HG03558 (cell line): ENCODE results near the gene SF3B2.
"Not testable (repeated sequence)": the region's sequence is repeated elsewhere in the genome, so short reads cannot be mapped to it uniquely, and the experiment has no call there.

ENCODE experiments used
- ATAC-seq: cut with Tn5 transposase; IDR thresholded peaks from one replicate; pipeline ENCODE4 v1.9.1; 2021; ENCODE audit warnings: moderate number of reproducible peaks; ENCODE audit not compliant: unreplicated experiment; ENCODE audit errors: extremely low read depth

SF3B2 gene

DNA sequence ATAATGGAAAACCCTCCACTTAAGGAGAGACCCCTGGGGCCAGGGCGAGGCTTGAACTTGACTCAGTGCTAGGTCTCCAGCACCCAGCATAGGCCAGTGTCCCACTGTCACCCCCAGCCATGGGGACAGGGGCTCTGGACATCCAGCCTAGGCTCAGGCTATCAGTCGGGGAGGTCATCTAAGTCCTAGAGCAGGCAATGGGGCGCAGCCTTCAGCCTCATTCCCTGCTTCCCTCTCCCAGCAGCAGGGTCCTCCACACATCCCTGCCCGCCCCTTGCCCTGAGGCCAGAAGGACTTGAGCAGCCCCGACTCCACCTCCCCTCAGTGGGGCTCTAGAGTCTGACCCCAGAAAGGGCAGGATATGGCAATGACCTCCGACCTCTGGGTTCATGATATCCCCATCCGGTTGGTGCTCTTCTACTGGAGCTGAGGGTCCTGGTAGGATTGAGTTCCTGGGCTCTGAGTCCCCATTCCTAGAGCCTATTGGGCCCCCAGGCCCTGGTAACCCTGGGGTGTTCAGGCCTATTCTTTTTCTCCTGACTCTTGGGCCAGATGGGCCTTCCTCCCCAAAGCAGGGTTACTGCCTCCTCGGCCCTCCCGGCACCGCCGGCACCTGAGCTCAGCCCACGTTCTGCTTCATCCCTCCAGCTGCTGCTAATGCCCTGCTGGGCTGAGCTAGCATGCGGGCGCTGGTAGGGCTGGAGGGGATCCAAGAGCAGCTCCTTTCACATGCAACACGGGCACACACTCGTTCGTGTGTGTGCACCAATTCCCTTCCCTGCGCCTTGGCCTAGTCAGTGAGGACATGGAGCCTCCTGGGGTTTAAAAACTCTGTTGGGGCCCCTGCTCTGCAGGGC lies 36.0 kb upstream of the SF3B2 start:
- no peak for ATAC-seq

DNA sequence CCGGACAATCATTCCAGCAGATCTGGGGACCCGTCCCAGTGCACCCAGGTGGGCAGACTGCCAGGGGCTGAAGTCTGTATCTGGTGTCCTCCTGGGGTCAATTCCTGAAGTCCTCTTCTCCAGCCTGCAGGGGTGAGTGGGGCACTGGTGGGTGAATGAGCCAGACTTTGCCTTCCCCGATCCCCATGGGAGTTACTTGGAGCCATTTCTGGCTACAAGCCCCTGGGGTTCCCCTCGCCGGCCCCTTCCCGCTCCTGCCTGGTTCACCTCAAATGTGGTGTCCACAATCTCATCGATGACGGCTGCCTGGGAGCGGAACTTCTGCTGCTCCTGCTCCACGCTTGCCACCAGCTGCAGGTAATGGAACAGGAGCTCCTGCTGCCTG lies 35.4 kb upstream of the SF3B2 start:
- no peak for ATAC-seq

DNA sequence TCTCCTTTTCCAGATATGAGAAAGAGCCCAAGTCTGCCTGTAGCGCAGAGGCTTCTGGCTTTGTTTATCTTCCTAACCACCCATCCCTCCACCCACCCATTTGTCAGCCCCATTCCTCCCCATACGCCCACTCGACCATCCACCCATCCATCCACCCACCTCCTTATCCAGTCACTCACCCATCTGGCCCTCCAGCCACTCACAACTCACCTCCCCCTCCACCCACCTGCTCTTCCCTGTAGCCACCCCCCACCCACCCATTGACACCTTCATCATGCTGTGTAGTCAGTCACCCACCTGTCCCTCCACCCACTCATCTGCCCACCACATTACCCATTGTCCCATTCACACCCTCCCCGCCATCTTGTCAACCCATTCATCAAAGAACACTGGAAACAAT lies 34.8 kb upstream of the SF3B2 start:
- no peak for ATAC-seq

DNA sequence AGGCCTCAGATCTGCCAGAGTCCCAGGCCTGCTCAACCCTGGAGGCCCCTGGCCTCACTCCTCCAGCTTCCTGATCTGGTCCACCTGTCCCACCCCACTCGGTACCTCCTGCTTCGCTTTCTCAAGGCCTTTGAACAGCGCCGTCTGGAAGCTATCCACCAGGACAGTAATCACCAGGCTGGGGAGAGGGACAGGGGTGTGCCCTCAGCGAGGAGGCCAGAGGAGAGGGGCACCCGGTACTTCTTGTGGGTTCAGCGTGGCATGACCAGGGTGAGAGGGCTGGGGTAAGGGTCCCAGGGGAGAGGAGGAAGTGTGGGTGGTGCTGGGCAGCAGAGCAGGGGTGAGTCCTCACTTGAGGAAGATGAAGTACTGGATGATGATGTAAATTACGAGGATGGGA lies 32.0 kb upstream of the SF3B2 start:
- no peak for ATAC-seq

DNA sequence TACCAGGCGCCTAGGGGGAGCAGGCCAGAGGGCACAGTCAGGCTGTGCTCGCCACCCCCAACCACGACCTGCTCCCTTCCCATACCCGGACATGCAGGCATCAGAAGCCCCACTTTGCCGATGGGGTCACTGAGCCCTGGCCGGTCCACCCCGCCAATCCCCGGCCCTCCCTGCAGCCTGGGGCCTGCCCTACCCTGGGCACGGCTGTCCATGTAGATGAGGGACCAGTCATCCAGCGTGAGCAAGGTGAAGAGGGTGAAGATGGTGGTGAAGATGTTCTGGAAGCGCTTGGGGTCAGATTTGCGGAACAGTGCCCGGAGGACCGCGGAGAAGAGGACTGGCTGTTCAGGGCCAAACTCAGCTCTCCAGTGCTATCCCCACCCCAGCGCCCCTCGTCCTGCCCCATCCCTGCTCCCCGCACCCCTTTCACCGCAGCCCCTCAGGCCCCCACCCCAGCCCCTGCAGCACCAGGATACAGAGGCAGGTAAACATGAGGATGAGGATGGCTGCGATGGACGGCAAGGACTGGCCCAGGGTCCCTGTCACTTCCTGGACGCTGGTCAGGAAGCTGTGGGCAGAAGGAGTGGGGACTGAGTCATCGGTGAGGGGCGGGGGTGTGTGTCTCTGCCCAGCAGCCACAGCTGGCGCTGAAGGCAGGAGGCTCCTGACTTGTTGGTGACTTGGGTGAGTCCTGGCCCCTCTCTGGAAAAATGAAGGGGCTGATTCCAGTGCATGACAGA lies 31.4 kb upstream of the SF3B2 start:
- ATAC-seq: no peak

DNA sequence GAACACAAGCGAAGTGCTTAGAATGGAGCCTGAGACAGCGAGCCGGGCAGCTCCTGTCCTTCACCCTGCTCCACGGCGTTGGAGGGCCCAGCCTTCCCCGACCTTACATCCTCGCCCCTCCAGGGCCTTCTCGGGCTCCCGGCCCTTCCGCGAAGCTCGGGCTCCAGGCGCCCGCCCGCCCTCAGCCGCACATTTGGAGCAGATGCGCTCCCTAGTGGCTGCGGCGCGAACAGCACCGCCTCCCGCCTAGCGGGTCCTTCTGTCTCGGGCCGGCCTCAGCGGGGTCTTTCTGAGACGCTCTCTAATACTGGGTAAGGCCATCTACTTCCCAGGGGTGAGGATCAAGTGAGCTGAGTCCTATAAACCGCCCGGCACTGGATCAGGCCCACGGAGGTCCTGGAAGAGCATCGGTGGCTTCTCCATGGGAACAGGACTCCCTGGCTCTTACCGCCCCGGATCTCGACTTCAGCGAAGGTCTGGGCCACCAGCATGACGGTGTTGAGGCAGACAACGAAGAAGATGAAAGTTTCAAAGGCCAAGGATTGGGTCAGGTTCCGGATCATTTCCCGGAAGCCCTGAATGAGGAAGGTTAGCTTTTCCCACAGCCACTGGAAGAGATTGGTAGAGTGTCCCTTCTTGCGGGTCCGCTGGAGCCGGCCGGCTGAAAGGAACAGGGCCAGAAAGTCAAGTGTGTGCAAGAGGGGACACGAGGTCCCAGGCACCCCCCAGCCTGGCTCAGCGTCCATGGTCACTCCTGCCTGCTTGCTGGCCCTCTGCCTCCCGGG lies 29.6 kb upstream of the SF3B2 start:
- no peak for ATAC-seq

DNA sequence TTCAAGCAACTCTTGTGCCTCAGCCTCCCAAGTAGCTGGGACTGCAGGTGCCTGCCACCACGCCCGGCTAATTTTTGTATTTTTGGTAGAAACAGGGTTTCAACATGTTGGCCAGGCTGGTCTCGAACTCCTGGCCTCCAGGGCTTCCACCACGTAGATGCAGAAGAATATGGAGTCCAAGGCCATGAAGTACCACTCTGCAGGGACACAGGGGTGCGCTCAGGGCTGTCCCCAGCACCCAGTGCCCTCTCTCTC lies 29.1 kb upstream of the SF3B2 start:
- not testable (repeated sequence) for ATAC-seq

DNA sequence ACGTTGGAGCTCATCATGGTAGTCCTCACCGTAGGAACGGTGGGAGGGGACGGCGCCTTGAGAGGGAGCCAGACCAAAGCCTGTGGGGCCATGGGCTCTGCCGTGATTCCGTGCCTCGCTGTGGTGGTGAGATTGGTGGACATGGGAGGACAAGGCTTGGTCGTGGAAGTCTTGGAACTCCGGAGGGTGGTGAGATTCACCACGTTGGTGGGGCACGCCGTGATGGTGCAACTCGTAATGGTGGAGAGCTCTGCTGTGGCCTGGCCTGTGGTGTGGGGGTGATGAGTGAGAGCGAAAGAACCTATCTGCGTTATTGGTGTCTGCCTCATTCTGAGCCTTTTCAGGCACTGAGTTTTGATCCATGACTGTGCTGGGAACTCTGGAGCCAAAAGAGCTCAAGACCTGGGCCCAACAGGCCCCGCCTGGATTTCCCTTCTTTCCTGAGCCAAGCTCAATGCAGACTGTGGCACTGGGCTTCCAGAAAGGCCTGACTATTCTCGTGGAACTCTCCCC lies 26.1 kb upstream of the SF3B2 start, which contains the start of gene CATSPER1:
CATSPER1 (minus strand) TSS at position 463 of the 513 bp plus-strand sequence; CDS start at position 363, 100 bp downstream.
- ATAC-seq: no peak

DNA sequence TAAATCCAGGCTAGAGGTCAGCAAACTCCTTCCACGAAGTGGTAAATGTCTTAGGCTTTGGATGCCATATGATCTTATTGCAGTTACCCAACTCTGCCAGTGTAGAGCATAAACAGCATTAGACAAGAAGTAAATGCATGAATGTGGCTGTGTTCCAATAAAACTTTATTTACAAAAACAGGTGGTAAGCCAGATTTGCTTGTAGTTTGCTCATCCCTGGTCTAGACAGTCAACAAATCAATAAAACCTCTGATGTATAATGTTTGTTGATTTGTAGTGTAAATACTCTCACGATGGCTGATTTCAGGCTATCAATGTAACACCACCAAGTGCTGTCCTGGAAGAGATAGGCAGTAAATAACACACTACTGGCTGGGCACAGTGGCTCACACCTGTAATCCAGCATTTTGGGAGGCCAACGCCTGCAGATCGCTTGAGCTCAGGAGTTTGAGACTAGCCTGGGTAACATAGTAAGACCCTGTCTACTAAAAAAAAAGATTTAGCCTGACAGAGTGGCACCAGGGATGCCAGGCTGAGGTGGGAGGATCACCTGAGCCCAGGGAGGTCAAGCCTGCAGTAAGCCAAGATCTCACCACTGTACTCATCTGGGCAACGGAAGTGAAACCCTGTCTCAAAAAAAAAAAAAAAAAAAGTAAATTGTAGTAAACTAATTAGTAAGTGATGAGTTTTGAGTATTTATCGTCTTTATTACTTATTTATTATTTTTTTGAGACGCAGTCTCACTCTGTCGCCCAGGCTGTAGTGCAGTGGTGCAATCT lies 19.0 kb upstream of the SF3B2 start:
- no peak for ATAC-seq

DNA sequence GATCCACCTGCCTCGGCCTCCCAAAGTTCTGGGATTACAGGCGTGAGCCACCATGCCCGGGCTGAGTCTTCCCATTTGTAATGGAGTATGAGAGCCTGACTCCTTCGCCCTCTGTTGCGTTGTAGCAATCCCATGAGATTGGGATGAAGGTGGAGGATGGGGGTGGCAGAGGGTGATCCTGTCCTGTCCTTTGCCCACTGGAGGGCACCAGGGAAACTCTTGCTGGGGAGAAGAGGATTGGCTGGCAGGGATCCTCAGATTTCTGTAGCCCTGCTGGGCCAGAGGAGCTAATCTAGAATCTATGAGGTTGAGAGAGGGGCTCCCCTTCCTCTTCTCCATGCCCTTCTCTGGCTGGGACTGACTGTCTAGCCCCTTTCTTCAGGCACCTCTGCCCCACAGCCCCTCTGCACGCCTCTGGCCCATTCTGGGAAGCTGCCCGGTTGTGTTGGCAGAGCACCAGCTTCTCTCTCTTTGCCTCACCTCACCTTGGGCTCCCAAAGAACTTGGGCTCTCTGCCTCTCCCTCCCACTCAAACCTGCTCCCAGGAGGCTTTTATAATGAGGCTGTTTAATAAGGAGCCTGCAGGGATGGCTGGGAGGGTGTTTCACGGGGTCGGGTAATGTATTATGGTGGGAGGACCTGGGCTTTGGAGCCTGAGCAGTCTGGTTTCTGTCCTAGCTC lies 16.4 kb upstream of the SF3B2 start:
- no peak for ATAC-seq

DNA sequence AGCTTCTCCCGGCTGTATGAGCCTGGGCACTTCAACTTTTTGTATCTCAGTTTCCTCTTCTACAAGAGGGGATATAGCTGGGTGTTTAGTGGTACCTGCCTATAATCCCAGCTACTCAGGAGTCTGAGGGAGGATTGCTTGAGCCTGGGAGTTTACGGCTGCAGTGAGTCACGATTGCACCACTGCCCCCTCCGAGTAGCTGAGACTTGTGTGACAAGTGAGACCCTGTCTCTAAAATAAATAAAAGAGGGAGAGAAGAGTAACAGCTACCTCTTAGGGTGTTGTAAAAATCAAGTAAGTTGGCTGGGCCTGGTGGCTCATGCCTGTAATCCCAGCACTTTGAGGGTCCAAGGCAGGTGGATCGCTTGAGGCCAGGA lies 15.8 kb upstream of the SF3B2 start:
- no peak for ATAC-seq

DNA sequence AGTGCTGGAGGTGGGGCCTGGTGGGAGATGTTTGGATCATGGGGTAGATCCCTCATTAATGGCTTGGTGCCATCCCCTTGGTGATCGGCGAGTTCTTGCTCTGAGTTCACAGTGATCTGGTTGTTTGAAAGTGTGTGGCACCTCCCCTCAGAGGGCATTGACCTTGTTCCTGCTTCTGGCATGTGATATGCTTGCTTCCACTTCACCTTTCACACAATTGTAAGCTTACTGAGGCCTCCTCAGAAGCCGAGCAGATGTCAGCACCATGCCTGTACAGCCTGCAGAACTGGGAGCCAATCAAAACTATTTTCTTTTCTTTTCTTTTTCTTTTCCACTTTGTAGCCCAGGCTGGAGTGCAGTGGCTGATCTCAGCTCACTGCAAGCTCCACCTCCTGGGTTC lies 14.8 kb upstream of the SF3B2 start:
- no peak for ATAC-seq

DNA sequence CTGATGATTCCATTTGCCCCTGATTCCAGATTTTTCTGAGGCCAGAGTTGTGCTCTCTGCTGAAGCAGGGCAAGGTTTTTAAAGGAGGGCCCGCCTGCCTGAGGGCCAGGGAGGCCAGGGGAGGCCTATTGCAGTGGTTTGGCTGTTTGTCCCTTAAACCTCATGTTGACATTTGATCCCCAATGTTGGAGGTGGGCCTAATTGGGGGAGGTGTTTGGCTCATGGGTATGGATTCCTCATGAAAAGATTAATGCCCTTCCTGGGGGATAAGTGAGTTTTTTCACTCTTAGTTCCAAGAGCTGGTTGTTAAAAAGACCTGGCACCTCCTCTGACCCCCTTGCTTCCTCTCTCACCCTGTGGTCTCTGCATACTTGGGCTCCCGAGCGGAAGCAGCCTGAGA lies 12.4 kb upstream of the SF3B2 start:
- ATAC-seq: no peak

DNA sequence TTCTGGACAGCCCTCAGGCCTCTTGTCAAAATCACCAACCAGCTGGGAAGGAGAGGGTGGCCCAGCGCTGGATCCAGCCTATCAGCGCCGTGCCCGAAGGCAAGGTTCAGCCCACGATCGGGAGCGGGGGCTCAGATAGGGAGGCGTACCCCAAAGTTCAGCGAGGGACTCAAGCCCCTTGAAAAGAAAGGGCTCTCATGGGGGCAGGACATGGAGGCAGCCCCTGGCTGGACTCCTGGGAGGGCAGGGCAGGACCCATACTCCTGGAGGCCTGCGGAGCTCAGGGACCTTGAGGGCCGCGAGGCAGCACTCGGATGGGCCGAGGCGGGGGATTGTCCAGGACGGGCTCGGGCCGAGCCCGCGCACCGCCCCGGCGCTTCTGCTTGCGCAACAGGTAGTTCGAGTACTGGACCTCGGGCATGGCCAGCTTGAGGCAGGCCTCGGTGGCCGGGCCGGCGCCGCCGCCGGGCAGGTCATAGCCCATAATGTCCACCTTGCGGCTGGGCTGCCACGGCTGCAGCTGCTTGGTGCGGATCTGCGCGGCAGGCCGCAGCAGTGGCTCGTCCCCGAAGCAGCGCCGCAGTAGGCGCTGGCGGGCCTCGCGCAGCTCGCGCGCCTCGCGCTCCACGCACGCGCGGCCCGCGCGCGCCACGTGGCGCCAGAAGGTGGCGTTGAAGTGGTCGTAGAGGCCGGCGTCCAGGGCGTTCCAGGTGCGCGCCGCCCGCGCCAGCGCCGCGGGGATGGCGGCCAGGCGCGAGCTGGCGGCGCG lies 9.8 kb upstream of the SF3B2 start:
- no peak for ATAC-seq

DNA sequence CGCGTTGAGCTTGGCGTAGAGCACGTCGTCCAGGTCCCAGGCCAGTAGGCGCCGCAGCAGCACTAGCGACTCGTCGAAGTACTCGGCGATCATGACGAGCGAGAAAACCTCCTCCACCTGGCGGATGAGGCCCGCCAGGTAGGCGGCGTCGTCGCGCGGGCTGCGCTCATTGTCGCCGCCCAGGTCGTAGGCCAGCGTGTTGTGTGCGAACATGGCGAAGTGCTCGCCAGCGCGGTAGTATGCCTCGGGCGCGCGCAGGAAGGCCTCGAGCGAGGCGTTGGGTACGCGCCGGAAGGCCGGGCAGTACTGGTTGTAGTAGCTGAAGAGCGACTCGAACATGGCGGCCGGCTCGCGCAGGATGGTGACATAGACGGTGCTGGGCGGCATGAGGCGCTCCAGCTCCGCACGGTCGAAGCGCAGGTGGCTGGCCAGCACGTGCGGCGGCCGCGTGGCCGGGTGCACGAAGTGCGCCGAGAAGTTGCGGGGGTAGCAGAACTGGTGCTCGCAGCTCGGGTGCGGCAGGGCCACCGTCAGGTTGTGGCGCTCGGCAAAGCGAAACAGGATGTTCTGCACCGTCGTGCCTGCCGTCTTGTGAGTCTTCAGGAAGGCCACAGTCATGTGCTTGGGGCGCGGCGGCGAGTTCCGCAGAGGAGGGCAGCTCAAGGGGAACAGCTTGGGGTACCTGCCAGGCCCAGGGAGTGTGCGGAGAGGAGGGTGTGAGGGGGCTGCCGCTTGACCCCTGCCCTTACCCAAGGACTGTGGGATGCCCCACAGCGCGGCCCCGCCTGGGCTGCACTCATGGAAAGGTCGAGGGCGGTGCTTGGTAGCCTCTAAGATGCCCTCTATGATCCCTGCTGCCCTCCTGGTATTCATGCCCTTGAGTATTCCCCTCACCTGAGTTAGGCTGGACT lies 8.9 kb upstream of the SF3B2 start:
- no peak for ATAC-seq

DNA sequence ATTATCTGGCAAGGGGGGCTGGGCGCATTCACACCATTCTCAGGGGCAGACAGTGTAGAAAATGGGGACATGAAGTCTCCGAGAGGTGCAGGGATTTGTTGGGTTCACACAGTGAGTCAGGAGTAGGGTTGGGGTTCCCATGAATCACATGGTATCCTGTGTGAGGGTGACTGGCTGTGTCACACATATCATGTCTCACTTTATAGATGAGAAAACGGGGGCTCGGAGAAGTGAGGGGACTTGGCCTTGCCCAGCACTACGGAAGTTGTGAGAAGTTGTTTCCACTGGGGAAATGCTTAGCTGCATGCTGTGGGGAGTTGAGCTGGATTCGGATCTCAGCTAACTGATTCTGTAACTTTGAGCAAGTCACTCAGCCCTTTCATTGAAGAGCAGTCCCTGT lies 7.4 kb upstream of the SF3B2 start:
- ATAC-seq: no peak

DNA sequence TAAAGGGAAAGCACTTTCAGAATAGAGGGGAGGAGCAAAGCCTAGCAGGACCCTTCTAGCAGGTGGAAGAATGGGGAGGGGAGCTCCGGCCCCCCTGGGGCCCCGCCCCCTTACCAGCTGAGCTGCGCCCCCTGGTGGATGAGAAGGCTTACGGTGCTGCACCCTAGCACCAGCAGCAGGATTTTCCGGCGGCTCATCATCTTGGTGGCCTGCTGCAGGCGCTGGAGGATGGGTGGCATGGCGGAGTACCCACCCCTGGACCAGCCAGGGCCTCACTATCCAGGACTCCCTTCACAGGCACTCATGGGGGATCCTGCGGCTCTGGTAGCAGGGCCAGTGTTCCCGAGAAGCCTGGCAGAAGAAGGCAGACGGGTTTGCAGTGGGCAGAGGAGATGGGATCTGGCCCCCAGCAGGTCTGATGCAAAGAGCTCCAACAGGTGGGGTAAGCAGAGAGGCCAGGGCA lies 7.0 kb upstream of the SF3B2 start:
- ATAC-seq: no peak

DNA sequence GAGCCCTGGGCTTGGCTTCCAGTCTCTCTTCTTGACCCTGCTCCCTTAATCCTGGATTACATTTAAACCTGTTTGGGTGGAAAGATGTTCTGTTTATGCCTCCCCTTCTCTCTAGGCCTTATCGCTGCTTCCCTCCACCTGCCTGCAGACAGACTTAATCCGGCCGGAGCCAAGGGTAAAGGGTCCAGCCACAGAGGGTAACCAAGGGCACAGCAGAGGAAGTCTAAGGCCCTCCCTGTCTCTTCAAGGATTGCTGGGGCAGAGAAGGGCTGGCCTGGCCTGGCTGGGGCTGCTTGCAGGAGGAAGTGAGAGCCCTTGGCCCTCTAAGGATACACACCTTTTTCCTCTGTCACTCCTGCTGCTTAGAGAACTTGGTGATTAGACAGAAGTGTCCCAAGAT lies 5.3 kb upstream of the SF3B2 start:
- ATAC-seq: no peak
